ENCODE data around the gene CHD2.

CHD2 gene

GRCh38 chr15:92885224-92886041 lies 14.7 kb upstream of the CHD2 start:
- no peak for DNase-seq (ENCODE audit: low read depth, low spot score)

- DNase-seq (ENCODE audit: low read depth, low spot score), result no peak
Measured at GRCh38 chr15:92886042-92886537, 14.0 kb upstream of the CHD2 start.

GRCh38 chr15:92886815-92887214 lies 13.3 kb upstream of the CHD2 start:
- DNase-seq (ENCODE audit: low read depth, low spot score), result no peak

- DNase-seq (ENCODE audit: low read depth, low spot score), result no peak
Measured at GRCh38 chr15:92887869-92888268, 12.3 kb upstream of the CHD2 start.

GRCh38 chr15:92889390-92890107 lies 10.6 kb upstream of the CHD2 start:
- DNase-seq (ENCODE audit: low read depth, low spot score), result no peak

GRCh38 chr15:92891533-92892200 lies 8.5 kb upstream of the CHD2 start:
- no peak for DNase-seq (ENCODE audit: low read depth, low spot score)

- DNase-seq (ENCODE audit: low read depth, low spot score), result no peak
Measured at GRCh38 chr15:92892201-92892555, 7.9 kb upstream of the CHD2 start.

GRCh38 chr15:92893200-92893599 lies 6.9 kb upstream of the CHD2 start:
- DNase-seq (ENCODE audit: low read depth, low spot score), result no peak

- no peak for DNase-seq (ENCODE audit: low read depth, low spot score)
Measured at GRCh38 chr15:92896561-92896960, 3.6 kb upstream of the CHD2 start.

GRCh38 chr15:92897620-92898019 lies 2.5 kb upstream of the CHD2 start:
- no peak for DNase-seq (ENCODE audit: low read depth, low spot score)

- DNase-seq (ENCODE audit: low read depth, low spot score), result no peak
Measured at GRCh38 chr15:92898988-92899582, 1.0 kb upstream of the CHD2 start.

GRCh38 chr15:92899601-92899947 lies 550 bp upstream of the CHD2 start:
- no peak for DNase-seq (ENCODE audit: low read depth, low spot score)

- no peak for DNase-seq (ENCODE audit: low read depth, low spot score)
Measured at GRCh38 chr15:92900731-92901071, 577 bp downstream of the CHD2 start.

GRCh38 chr15:92901072-92901761 lies 1.1 kb downstream of the CHD2 start:
- DNase-seq (ENCODE audit: low read depth, low spot score), result no peak

- DNase-seq (ENCODE audit: low read depth, low spot score), result no peak
Measured at GRCh38 chr15:92901995-92902394, 1.9 kb downstream of the CHD2 start.

GRCh38 chr15:92902737-92903593 lies 2.8 kb downstream of the CHD2 start:
- no peak for DNase-seq (ENCODE audit: low read depth, low spot score)

- no peak for DNase-seq (ENCODE audit: low read depth, low spot score)
Measured at GRCh38 chr15:92903631-92903965, 3.5 kb downstream of the CHD2 start.

GRCh38 chr15:92903966-92904721 lies 4.0 kb downstream of the CHD2 start:
- DNase-seq (ENCODE audit: low read depth, low spot score), result peak; percentile 98

GRCh38 chr15:92904722-92905571 lies 4.8 kb downstream of the CHD2 start:
- DNase-seq (ENCODE audit: low read depth, low spot score), result no peak

All from activated CD4-positive, CD25-positive, alpha-beta regulatory T cell treated with anti-CD3 and anti-CD28 coated beads, Interleukin-2, amount 50 U/mL, for 16 hours (primary cell).